ENCODE results near the gene PCDHGA8. TPM values are rescaled to one million over a fixed set of nuclear protein-coding genes. Genes with fewer than 3 reads are reported as not detected.
"Not testable (repeated sequence)": the region's sequence is repeated elsewhere in the genome, so short reads cannot be mapped to it uniquely, and the experiment has no call there.

Gene PCDHGA8
- polyA plus RNA-seq, 2 of the 4 experiments (the other 2 are of a cell fraction): 0.03 to 0.08 TPM

DNA sequence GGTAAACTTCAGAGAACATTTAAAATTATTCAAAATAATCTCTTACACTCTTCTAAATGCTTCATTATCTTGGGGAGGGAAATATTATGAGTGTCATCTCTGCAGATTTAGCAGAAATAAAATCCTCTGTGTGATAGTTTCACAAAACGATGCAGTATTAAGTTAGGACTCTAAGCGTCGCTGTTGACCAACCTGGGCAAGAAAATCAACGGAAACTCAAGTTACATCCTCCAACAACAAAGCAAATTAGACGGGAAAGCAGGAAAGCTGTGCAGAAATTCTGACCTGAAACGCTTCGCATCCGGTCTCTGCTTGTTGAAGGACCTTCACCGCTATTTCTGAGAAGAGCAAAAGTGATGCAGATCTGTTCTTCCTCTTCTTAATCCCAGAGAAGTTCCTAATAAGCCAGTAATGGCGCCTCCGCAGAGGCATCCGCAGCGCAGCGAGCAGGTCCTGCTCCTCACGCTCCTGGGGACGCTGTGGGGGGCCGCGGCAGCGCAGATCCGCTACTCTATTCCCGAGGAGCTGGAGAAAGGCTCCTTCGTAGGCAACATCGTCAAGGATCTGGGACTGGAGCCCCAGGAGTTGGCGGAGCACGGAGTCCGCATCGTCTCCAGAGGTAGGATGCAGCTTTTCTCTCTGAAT, 18.6 kb upstream of the PCDHGA8 start, which contains the start of gene PCDHGA6 (continued):
- TF ChIP-seq, protein P1, sequence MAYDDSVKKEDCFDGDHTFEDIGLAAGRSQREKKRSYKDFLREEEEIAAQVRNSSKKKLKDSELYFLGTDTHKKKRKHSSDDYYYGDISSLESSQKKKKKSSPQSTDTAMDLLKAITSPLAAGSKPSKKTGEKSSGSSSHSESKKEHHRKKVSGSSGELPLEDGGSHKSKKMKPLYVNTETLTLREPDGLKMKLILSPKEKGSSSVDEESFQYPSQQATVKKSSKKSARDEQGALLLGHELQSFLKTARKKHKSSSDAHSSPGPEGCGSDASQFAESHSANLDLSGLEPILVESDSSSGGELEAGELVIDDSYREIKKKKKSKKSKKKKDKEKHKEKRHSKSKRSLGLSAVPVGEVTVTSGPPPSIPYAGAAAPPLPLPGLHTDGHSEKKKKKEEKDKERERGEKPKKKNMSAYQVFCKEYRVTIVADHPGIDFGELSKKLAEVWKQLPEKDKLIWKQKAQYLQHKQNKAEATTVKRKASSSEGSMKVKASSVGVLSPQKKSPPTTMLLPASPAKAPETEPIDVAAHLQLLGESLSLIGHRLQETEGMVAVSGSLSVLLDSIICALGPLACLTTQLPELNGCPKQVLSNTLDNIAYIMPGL (CRISPR knock-in tag; IDR thresholded peaks at IDR 0.05; ENCODE audit: borderline replicate concordance): no peak
- no peak for TF ChIP-seq TP53 (CRISPR knock-in tag; IDR thresholded peaks at IDR 0.05)

DNA sequence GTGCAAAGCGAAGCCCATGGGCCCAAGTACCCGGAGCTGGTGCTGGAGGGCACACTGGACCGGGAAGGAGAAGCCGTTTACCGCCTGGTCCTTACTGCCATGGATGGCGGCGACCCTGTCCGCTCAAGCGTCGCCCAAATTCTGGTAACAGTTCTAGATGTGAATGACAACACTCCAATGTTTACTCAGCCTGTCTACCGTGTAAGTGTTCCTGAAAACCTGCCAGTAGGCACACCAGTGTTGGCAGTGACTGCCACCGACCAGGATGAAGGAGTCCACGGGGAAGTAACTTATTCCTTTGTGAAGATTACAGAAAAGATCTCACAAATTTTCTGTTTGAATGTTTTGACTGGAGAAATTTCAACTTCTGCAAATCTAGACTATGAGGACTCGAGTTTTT, 17.8 kb upstream of the PCDHGA8 start:
- ATAC-seq (no peak), DNase-seq (ENCODE audit: low read depth in 1 of 2, low spot score in 1 of 2) (no peak), FAIRE-seq (no peak)
- no peak overlapping the region for H3K27ac ChIP-seq
- ChIA-PET POLR2A (no interaction called here), CTCF (interaction anchor here (0.8 to 2.5 kb wide), 4 partner anchors 10 to 189 kb away, joined by 3 to 10 read pairs (median 6); partner anchors contain the start of genes PCDHGA5 and PCDHGB1)
- 55% methylated on average over 13 of the region's 14 CpGs for WGBS (ENCODE audit: missing lambda C conversion rate)
- H3K4me3 ChIP-seq: no peak overlapping the region
- no peak overlapping the region for H3K4me2 ChIP-seq
- no peaks in the 10 kb centered on the region for H3K4me1 ChIP-seq
- H3K9me3 ChIP-seq: peaks cover 55% of the 10 kb centered on the region
- TF ChIP-seq MAFK (IDR thresholded peaks at IDR 0.05; ENCODE audit: partially characterized antibody) (no peak), KDM5A (IDR thresholded peaks at IDR 0.05) (no peak), RAD21 (conservative IDR thresholded peaks at IDR 0.05 in 1 of 2, IDR thresholded peaks at IDR 0.05 in 1 of 2) (no peak), CHD2 (IDR thresholded peaks at IDR 0.05; ENCODE audit: low read length, partially characterized antibody) (no peak), FOSL2 (IDR thresholded peaks at IDR 0.05) (no peak), FOSL2 (CRISPR knock-in tag; IDR thresholded peaks at IDR 0.05) (no peak)
- TF ChIP-seq, protein P2, sequence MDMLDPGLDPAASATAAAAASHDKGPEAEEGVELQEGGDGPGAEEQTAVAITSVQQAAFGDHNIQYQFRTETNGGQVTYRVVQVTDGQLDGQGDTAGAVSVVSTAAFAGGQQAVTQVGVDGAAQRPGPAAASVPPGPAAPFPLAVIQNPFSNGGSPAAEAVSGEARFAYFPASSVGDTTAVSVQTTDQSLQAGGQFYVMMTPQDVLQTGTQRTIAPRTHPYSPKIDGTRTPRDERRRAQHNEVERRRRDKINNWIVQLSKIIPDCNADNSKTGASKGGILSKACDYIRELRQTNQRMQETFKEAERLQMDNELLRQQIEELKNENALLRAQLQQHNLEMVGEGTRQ (IDR thresholded peaks at IDR 0.05): no peak

DNA sequence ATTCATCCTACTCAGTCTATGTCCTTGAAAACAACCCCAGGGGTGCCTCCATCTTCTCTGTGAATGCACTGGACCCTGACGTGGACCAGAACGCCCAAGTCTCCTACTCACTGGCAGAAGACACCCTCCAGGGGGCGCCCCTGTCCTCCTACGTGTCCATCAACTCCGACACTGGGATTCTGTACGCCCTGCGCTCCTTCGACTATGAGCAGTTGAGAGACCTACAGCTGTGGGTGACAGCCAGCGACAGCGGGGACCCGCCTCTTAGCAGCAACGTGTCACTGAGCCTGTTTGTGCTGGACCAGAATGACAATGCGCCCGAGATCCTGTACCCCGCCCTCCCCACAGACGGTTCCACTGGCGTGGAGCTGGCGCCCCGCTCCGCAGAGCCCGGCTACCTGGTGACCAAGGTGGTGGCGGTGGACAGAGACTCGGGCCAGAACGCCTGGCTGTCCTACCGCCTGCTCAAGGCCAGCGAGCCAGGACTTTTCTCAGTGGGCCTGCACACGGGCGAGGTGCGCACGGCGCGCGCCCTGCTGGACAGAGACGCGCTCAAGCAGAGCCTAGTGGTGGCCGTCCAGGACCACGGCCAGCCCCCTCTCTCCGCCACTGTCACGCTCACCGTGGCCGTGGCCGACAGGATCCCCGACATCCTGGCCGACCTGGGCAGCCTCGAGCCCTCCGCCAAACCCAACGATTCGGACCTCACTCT, 16.8 kb upstream of the PCDHGA8 start:
- POLR2A ChIA-PET; FAIRE-seq; H3K4me2 ChIP-seq; H3K4me3 ChIP-seq; ATAC-seq; DNase-seq (ENCODE audit: low read depth in 1 of 2, low spot score in 1 of 2); H3K27ac ChIP-seq; H3K4me1 ChIP-seq: not testable (repeated sequence)
- CTCF ChIA-PET: interaction anchor here (2.0 to 2.5 kb wide), 2 partner anchors 11 to 183 kb away, joined by 8 to 10 read pairs; partner anchors contain the start of gene PCDHGA5
- WGBS (ENCODE audit: missing lambda C conversion rate): 65% methylated on average over 14 of the region's 48 CpGs
- H3K9me3 ChIP-seq: peaks cover 51% of the 10 kb centered on the region

DNA sequence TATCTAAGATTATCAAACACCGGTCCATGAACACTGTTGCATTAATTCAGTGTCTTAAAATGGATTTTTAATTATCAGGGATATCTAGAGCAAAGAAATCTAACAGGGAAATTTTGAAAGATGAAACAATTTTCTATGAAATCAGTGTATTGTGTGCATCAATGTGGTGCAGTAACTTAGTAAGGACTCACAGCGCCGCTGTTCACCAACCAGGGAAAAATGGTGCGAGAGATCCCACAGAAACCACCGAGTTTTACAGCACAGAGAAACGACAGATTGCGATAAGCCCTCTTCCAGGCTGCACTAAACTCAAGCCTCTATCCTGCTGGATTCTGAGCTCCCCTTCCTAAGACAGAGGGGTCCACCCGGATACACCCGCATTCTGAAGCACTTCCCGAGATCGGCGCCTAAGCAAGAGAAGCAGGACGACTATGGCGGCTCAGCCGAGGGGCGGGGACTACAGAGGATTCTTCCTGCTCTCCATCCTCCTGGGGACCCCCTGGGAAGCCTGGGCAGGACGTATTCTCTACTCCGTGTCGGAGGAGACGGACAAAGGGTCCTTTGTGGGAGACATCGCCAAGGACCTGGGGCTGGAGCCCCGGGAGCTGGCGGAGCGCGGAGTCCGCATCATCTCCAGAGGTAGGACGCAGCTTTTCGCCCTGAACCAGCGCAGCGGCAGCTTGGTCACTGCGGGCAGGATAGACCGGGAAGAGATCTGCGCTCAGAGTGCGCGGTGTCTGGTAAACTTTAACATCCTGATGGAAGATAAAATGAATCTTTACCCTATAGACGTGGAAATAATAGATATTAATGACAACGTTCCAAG, 9.8 kb upstream of the PCDHGA8 start, which contains the start of gene PCDHGA7:
TSS of gene PCDHGA7 (plus strand) at position 274 of the 826 bp plus-strand sequence. CDS start at position 432, 158 bp downstream.
- TF ChIP-seq TFCP2L1 (CRISPR knock-in tag; IDR thresholded peaks at IDR 0.05) (no peak), FOSL2 (IDR thresholded peaks at IDR 0.05) (no peak), FOSL2 (CRISPR knock-in tag; IDR thresholded peaks at IDR 0.05) (no peak), RAD21 (conservative IDR thresholded peaks at IDR 0.05 in 1 of 2, IDR thresholded peaks at IDR 0.05 in 1 of 2) (peak; percentile 71 to 78), GATA3 (IDR thresholded peaks at IDR 0.05; ENCODE audit: borderline replicate concordance) (0 out of 2 replicates have a peak, but pooled peaks have one; percentile 15), CBX8 (IDR thresholded peaks at IDR 0.05) (no peak), SMC3 (IDR thresholded peaks at IDR 0.05) (peak; percentile 51; the same call in 2 of the 3 replicates), POLR2A (IDR thresholded peaks at IDR 0.05; ENCODE audit: low read length) (no peak)
- TF ChIP-seq, protein P3, sequence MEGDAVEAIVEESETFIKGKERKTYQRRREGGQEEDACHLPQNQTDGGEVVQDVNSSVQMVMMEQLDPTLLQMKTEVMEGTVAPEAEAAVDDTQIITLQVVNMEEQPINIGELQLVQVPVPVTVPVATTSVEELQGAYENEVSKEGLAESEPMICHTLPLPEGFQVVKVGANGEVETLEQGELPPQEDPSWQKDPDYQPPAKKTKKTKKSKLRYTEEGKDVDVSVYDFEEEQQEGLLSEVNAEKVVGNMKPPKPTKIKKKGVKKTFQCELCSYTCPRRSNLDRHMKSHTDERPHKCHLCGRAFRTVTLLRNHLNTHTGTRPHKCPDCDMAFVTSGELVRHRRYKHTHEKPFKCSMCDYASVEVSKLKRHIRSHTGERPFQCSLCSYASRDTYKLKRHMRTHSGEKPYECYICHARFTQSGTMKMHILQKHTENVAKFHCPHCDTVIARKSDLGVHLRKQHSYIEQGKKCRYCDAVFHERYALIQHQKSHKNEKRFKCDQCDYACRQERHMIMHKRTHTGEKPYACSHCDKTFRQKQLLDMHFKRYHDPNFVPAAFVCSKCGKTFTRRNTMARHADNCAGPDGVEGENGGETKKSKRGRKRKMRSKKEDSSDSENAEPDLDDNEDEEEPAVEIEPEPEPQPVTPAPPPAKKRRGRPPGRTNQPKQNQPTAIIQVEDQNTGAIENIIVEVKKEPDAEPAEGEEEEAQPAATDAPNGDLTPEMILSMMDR (IDR thresholded peaks at IDR 0.05): peak; percentile 80
- TF ChIP-seq, protein P4, sequence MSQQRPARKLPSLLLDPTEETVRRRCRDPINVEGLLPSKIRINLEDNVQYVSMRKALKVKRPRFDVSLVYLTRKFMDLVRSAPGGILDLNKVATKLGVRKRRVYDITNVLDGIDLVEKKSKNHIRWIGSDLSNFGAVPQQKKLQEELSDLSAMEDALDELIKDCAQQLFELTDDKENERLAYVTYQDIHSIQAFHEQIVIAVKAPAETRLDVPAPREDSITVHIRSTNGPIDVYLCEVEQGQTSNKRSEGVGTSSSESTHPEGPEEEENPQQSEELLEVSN (IDR thresholded peaks at IDR 0.05; ENCODE audit: borderline replicate concordance, low read depth): no peak
- POLR2A ChIA-PET: interaction anchor here (0.8 to 1.5 kb wide), 3 partner anchors 13 to 181 kb away, joined by 3 to 4 read pairs (median 3); partner anchors contain the start of genes PCDHGB3 and TAF7
- H3K4me3 ChIP-seq: peak within 1 kb of the TSS; percentile 88
- peaks cover 35% of the 10 kb centered on the region for H3K9me3 ChIP-seq
- peak within 1 kb of the TSS; percentile 99 for H3K4me2 ChIP-seq
- 3% methylated on average over 28 of the region's 37 CpGs for WGBS (ENCODE audit: missing lambda C conversion rate)
- ATAC-seq: peak; percentile 96
- CTCF ChIA-PET: interaction anchor here (0.6 to 2.2 kb wide), 33 partner anchors 11 to 562 kb away, joined by 3 to 19 read pairs (median 4); partner anchors contain the start of genes PCDHA5, PCDHGA1, PCDHGA5 and PCDHGB3
- H3K27ac ChIP-seq: peak within 1 kb of the TSS; percentile 87 to 88
- peak; percentile 67 to 78 for DNase-seq (ENCODE audit: low read depth in 1 of 2, low spot score in 1 of 2)
- H3K4me1 ChIP-seq: no peaks in the 10 kb centered on the region
- no peak for FAIRE-seq
